Spinal cord (tissue), 10 donors: ENCODE results near the gene TAS2R41. TPM values are rescaled to one million over a fixed set of nuclear protein-coding genes. Genes with fewer than 3 reads are reported as not detected.

Experiments used
- DNase-seq, 6 donors: peaks; one replicate each; pipeline versions ENCODE4 v3.0.0 to v3.0.0-alpha.2; 2013 to 2015; ENCODE audit warnings: low spot score in 6 of 6, low read depth in 4 of 6
- H3K27ac ChIP-seq: one replicate; pipeline ENCODE4 v1.5.1; 2013; ENCODE audit warnings: low read depth, low read length, control low read depth
- H3K27me3 ChIP-seq: one replicate; pipeline ENCODE4 v1.6.1; 2013; ENCODE audit warnings: low read length; ENCODE audit not compliant: control insufficient read depth, insufficient read depth
- H3K36me3 ChIP-seq: one replicate; pipeline ENCODE4 v1.6.1; 2013; ENCODE audit warnings: low read length; ENCODE audit not compliant: control insufficient read depth, insufficient read depth
- H3K4me1 ChIP-seq: one replicate; pipeline ENCODE4 v1.6.1; 2013; ENCODE audit warnings: low read length; ENCODE audit not compliant: control insufficient read depth, insufficient read depth
- H3K4me3 ChIP-seq: one replicate; pipeline ENCODE4 v1.5.1; 2013; ENCODE audit warnings: low read depth, low read length, control low read depth
- H3K9me3 ChIP-seq: one replicate; pipeline ENCODE4 v1.6.1; 2013; ENCODE audit warnings: low read length; ENCODE audit not compliant: control insufficient read depth, insufficient read depth
- WGBS: methylation state at CpG from one replicate; pipeline ENCODE4 v1.1.5; 2013; ENCODE audit warnings: missing lambda C conversion rate; ENCODE audit not compliant: insufficient coverage; 5-methylcytosine and 5-hydroxymethylcytosine counted together
- polyA plus RNA-seq, 2 donors: library from polyadenylated mRNA; unstranded; fragments of 120-200 nt; gene quantifications; one replicate each; pipeline ENCODE4 v1.2.1, GENCODE V29; 2013; ENCODE audit not compliant: insufficient read length in 2 of 2
- total RNA-seq, 2 donors: library from RNA; depleted of rRNA in 1 of 2; stranded (reverse); fragments of 120-200 nt in 1 of 2; fragments of >200 nt in 1 of 2; gene quantifications; one replicate each; pipeline versions ENCODE4 v1.2.3 to v1.2.4, GENCODE V29; 2013 to 2014
- donor health status: healthy.

The TAS2R41 gene
- total and polyA plus RNA-seq, 4 donors = not detected

- no peaks in the 10 kb centered on the region for H3K4me1 ChIP-seq
- no peak overlapping the region for H3K27ac ChIP-seq
- no peaks in the 10 kb centered on the region for H3K9me3 ChIP-seq
- no peak overlapping the region for H3K4me3 ChIP-seq
- WGBS = 40% methylated on average over 1 of the region's 2 CpGs
- H3K36me3 ChIP-seq = no peaks in the 10 kb centered on the region
- no peaks in the 10 kb centered on the region for H3K27me3 ChIP-seq
- peak in 1 of 6 donors; percentile 9 for DNase-seq
These were observed 22.2 kb upstream of the TAS2R41 start for GRCh38 chr7:143455491-143455890.

- DNase-seq = no peak
- Histone ChIP-seq H3K4me3 (no peak overlapping the region), H3K4me1 (no peaks in the 10 kb centered on the region), H3K27ac (no peak overlapping the region), H3K36me3 (no peaks in the 10 kb centered on the region), H3K9me3 (no peaks in the 10 kb centered on the region), H3K27me3 (no peaks in the 10 kb centered on the region)
- WGBS = no CpG with 5 or more reads among the region's 4 CpGs
These were observed 21.7 kb upstream of the TAS2R41 start for GRCh38 chr7:143455942-143456341.

GRCh38 chr7:143456992-143457793 is 20.5 kb upstream of the TAS2R41 start:
- Histone ChIP-seq H3K4me1 (no peaks in the 10 kb centered on the region), H3K36me3 (no peaks in the 10 kb centered on the region), H3K27me3 (no peaks in the 10 kb centered on the region), H3K4me3 (no peak overlapping the region), H3K27ac (no peak overlapping the region), H3K9me3 (peaks cover 3% of the 10 kb centered on the region)
- 93% methylated on average over 2 of the region's 4 CpGs for WGBS
- no peak for DNase-seq

- WGBS = 97% methylated on average over 3 of the region's 3 CpGs
- no peak overlapping the region for H3K4me3 ChIP-seq
- H3K9me3 ChIP-seq = peaks cover 3% of the 10 kb centered on the region
- no peaks in the 10 kb centered on the region for H3K27me3 ChIP-seq
- DNase-seq = no peak
- H3K27ac ChIP-seq = no peak overlapping the region
- H3K36me3 ChIP-seq = no peaks in the 10 kb centered on the region
- no peaks in the 10 kb centered on the region for H3K4me1 ChIP-seq
These were observed 19.4 kb upstream of the TAS2R41 start for GRCh38 chr7:143458263-143458662.

GRCh38 chr7:143458681-143459080 is 19.0 kb upstream of the TAS2R41 start:
- DNase-seq = no peak
- 80% methylated on average over 1 of the region's 3 CpGs for WGBS
- H3K36me3 ChIP-seq = no peaks in the 10 kb centered on the region
- H3K4me1 ChIP-seq = no peaks in the 10 kb centered on the region
- no peak overlapping the region for H3K4me3 ChIP-seq
- no peak overlapping the region for H3K27ac ChIP-seq
- H3K27me3 ChIP-seq = no peaks in the 10 kb centered on the region
- peaks cover 3% of the 10 kb centered on the region for H3K9me3 ChIP-seq

- Histone ChIP-seq H3K9me3 (peaks cover 3% of the 10 kb centered on the region), H3K4me3 (no peak overlapping the region), H3K27me3 (no peaks in the 10 kb centered on the region), H3K4me1 (no peaks in the 10 kb centered on the region), H3K36me3 (no peaks in the 10 kb centered on the region), H3K27ac (no peak overlapping the region)
- DNase-seq = no peak
- 100% methylated on average over 1 of the region's 1 CpG for WGBS
These were observed 18.3 kb upstream of the TAS2R41 start for GRCh38 chr7:143459359-143459758.

- DNase-seq = no peak
- Histone ChIP-seq H3K4me3 (no peak overlapping the region), H3K36me3 (no peaks in the 10 kb centered on the region), H3K27ac (no peak overlapping the region), H3K9me3 (peaks cover 3% of the 10 kb centered on the region), H3K4me1 (no peaks in the 10 kb centered on the region), H3K27me3 (no peaks in the 10 kb centered on the region)
- WGBS = 74% methylated on average over 2 of the region's 4 CpGs
These were observed 17.2 kb upstream of the TAS2R41 start for GRCh38 chr7:143460271-143460979.

- H3K4me1 ChIP-seq = no peaks in the 10 kb centered on the region
- H3K27ac ChIP-seq = no peak overlapping the region
- no peaks in the 10 kb centered on the region for H3K36me3 ChIP-seq
- H3K9me3 ChIP-seq = peaks cover 3% of the 10 kb centered on the region
- H3K4me3 ChIP-seq = no peak overlapping the region
- no peak for DNase-seq
- no peaks in the 10 kb centered on the region for H3K27me3 ChIP-seq
- WGBS = 100% methylated on average over 1 of the region's 3 CpGs
These were observed 15.6 kb upstream of the TAS2R41 start for GRCh38 chr7:143462045-143462444.

- Histone ChIP-seq H3K4me3 (no peak overlapping the region), H3K27me3 (no peaks in the 10 kb centered on the region)
- DNase-seq = peak in 2 of 6 donors; percentile 12 to 35
These were observed 14.1 kb upstream of the TAS2R41 start for GRCh38 chr7:143463556-143463955.

GRCh38 chr7:143463957-143464356 is 13.7 kb upstream of the TAS2R41 start:
- WGBS = no CpG with 5 or more reads among the region's 1 CpG
- H3K4me3 ChIP-seq = no peak overlapping the region
- no peaks in the 10 kb centered on the region for H3K27me3 ChIP-seq
- DNase-seq = no peak
- no peaks in the 10 kb centered on the region for H3K36me3 ChIP-seq
- H3K4me1 ChIP-seq = no peaks in the 10 kb centered on the region
- H3K27ac ChIP-seq = no peak overlapping the region
- peaks cover 3% of the 10 kb centered on the region for H3K9me3 ChIP-seq

More at GRCh38 chr7:143463556-143463955, 14.1 kb upstream of the TAS2R41 start:
- no peak overlapping the region for H3K27ac ChIP-seq
- H3K4me1 ChIP-seq = no peaks in the 10 kb centered on the region
- peaks cover 3% of the 10 kb centered on the region for H3K9me3 ChIP-seq
- H3K36me3 ChIP-seq = no peaks in the 10 kb centered on the region
